Measurements from ENCODE around the gene LHFPL6.

The LHFPL6 gene

DNA sequence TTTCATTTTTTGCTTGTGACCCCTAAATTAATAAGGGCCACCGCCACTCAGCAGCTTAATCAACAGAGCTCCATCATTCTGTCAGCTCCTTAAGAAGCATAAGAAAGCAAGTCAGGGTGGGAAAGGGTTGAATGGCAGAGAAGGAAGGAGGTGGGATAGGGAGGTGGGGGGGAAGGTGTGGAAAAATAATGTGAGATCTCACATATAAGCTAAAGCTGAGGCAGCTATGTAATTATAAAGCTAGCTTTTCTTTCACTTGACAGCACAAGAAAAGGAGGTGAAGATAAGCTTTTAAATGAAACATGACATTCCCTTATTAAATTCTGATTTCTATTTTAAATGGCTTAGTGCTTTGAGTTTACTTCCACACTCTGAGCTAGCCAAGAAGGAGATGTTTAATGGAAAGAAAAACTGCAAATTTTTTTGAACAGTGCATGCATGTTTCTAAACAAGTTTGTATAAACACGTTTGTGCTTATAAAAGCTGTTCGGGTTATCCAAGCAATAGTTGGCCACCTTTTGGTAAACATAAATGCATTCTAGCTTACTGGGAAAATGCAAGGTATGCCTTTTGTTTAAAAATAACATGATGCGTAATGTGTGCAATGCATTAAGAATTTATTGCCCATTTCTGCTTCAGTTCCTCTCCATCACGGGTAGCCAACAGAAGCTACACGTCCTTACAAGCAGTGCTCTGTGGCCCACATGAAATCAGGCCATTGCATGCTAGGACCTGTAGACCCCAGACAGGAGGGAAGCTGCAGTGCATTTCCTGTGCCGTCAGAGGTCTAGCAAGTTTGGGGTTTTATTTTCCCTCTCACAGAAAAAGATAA is 96.2 kb downstream of the LHFPL6 start:
- no peak for DNase-seq

- no peak for DNase-seq
These were observed 97.8 kb downstream of the LHFPL6 start for GRCh38 chr13:39505151-39505550.

- DNase-seq, result no peak
These were observed 99.9 kb downstream of the LHFPL6 start for GRCh38 chr13:39503048-39503447.

GRCh38 chr13:39501702-39502324 is 101.2 kb downstream of the LHFPL6 start:
- DNase-seq, result no peak

- no peak for DNase-seq
These were observed 103.4 kb downstream of the LHFPL6 start for GRCh38 chr13:39499604-39500003.

GRCh38 chr13:39498471-39499114 is 104.4 kb downstream of the LHFPL6 start:
- no peak for DNase-seq

- no peak for DNase-seq
These were observed 106.5 kb downstream of the LHFPL6 start for GRCh38 chr13:39496506-39496905.

DNA sequence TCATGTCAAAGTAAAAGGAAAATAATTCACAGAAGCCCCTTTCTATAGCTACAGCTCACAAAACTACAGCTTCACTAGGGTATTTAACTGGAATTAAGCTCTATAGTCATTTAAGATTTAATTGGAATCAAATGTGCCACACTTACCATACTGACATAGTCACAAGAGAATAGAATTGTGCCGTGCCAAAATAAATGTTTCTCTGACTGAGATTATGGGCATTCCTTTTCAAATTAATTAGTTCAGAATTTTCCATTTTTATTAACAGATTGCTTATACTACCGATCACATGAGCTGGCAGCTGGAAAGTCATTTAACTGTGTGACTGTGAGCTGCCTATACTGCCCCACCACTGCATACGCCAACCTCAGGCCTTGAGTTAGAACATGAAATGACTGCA is 108.4 kb downstream of the LHFPL6 start:
- no peak for DNase-seq

DNA sequence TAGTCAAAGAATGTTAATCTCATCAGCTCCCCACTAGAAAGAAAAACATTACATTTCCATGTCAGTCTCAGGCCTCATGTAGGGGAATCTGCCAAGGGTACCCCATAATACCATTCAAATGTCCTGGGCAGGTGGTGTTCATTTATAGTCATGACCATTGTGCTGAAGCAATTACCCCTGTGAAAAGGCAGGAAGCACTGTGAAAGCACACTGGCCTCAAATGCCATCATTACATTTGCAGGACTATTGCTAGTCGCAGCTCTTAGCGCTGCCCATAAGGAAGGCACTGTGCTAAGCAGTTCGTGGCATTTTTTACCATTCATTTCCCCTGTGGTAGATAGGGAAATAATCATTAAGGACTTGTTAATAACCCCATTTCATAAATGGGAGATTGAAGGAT is 109.0 kb downstream of the LHFPL6 start:
- DNase-seq, result no peak

DNA sequence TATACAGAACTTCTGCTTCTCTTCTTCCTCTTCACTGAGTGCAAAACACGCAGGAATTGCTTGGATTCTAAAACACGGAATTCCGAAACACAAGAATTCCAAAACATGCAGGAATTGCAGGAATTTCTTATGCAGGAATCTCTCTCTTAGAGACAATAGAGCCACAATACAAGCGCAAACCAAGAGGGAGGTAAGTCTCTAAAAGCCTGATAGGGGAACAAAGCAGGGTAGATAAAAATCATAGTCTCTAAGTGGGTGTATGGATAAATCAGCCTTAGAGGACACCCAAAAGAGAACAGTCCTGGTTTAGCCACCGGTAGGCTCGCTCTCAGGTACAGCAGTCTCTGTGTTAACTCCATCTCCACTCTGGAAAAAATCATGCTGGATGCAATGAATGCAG is 112.9 kb downstream of the LHFPL6 start:
- no peak for DNase-seq

- DNase-seq, result no peak
These were observed 116.2 kb downstream of the LHFPL6 start for GRCh38 chr13:39486758-39487157.

GRCh38 chr13:39485314-39485700 is 117.7 kb downstream of the LHFPL6 start:
- DNase-seq, result no peak

DNA sequence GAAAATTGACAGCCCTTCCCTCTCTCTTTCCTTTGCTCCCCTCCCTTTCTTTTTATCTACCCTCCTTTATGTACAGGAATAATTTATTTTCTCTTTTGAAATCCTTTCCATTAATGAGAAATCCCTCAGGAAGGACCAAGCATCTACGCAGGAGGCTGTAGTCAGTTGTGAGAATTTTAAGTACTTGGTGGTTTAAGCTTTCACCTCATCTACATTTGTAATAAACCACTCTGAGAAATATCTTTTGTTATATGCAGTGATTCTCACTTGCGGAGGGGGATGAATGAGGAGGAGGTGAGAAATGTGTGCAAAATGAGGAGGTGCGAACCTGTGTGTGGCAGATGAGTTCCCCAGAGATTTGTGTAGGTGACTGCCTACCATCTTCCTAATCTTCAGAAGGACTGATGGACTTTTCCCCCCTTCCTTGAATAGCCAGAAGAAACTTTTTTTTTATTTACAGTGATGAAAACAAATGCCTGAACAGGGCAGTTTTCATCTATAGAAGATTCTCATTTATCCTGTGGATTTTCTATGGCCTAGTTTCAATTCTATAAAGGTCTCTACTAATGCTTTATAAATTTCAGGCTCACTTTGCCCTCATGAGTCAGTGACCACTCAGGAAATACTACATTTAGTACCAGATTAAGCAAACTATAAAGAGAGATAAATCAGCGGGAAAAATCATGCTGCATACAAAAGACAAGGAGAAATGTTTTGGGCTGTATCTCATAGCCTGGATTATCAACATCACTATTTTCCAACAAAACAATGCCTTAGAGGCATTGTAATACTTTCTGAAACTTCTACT is 118.3 kb downstream of the LHFPL6 start:
- no peak for DNase-seq

- DNase-seq, result no peak
These were observed 119.7 kb downstream of the LHFPL6 start for GRCh38 chr13:39483326-39483725.

DNA sequence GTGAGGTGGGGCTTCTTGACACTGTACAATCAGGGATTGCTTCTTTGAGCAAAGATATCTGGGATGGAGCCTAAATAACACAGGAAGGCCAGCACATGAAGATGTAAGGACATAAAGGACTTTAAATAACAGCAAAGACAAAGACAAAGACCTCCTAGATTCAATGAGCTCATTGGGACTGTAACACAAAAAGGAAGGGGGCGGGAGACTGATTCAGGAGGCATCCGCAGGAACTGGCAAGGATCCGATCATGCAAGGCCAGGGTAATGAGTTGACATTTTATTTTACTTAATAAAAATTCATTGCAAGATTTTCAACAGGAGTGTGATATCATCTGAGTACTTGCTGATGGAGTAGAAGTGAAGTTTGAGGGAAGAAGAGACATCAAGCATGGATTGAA is 121.5 kb downstream of the LHFPL6 start:
- DNase-seq, result no peak

DNA sequence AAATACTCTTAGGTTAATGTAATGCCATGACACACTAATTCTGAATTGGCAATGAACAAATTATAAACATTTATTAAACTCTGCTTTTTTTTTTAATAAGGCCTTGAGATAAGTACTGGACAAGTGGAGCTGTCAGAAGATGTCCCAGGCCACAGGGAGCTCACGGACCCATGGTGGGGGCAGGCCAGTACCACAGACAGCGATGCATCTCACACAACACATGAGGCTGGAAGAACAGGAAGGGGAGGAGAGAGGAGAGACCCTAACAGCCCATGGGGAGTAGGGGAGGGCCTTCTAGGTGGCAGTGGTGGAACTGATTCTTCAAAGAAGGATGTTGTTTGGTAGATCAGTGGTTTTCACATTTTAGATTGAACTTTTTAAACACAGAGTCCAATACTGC is 128.4 kb downstream of the LHFPL6 start:
- DNase-seq, result no peak

GRCh38 chr13:39469676-39470075 is 133.3 kb downstream of the LHFPL6 start:
- DNase-seq, result no peak

- DNase-seq, result no peak
These were observed 134.7 kb downstream of the LHFPL6 start for GRCh38 chr13:39468306-39468705.

GRCh38 chr13:39463611-39464010 is 139.4 kb downstream of the LHFPL6 start:
- no peak for DNase-seq

DNA sequence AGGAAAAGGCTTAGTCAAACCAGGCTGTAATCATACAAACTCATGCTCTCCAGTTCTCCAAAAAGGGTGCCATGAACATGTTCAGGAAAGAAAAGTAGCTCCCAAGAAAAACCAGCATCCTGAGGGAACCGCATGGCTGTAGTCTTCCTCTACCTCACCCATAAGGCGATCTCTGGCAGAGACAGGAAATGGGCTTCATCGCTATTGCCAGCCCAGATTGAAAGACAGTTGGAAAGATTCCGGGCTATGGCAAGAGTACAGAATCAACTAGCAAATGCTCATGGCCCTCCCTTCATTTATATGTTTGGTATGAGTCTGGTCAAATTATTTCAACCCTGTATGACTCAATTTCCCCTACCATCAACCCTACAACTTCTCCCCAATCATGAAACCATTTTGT is 140.1 kb downstream of the LHFPL6 start:
- no peak for DNase-seq

- DNase-seq, result no peak
These were observed 140.6 kb downstream of the LHFPL6 start for GRCh38 chr13:39462428-39462827.

- DNase-seq, result no peak
These were observed 141.2 kb downstream of the LHFPL6 start for GRCh38 chr13:39461685-39462266.

GRCh38 chr13:39457274-39457673 is 145.7 kb downstream of the LHFPL6 start:
- DNase-seq, result no peak

All from bone marrow (tissue), 2 donors.